Epithelial cell of prostate (primary cell): ENCODE results near the gene SLC35G6.
"Not testable (repeated sequence)": the region's sequence is repeated elsewhere in the genome, so short reads cannot be mapped to it uniquely, and the experiment has no call there.

ENCODE experiments used
- DNase-seq: peaks from one replicate; pipeline ENCODE4 v3.0.0-alpha.2; 2011; ENCODE audit warnings: low read depth, low spot score
- H3K27ac ChIP-seq: fragments of 450-650 bp; 2 replicates; pipeline ENCODE4 v1.5.1; 2017; ENCODE audit warnings: mild to moderate bottlenecking

SLC35G6 gene

GRCh38 chr17:7459961-7460545 lies 21.2 kb upstream of the SLC35G6 start:
- H3K27ac ChIP-seq = peak overlapping the region; percentile 36
- no peak for DNase-seq

GRCh38 chr17:7460850-7461660 lies 20.2 kb upstream of the SLC35G6 start:
- DNase-seq = no peak
- peak overlapping the region; percentile 36 for H3K27ac ChIP-seq

GRCh38 chr17:7462474-7463371 lies 18.5 kb upstream of the SLC35G6 start:
- H3K27ac ChIP-seq = no peak overlapping the region
- no peak for DNase-seq

- H3K27ac ChIP-seq = peak overlapping the region; percentile 35
- DNase-seq = no peak
These were observed 17.8 kb upstream of the SLC35G6 start for GRCh38 chr17:7463372-7463846.

- peak overlapping the region; percentile 35 for H3K27ac ChIP-seq
- DNase-seq = no peak
These were observed 17.2 kb upstream of the SLC35G6 start for GRCh38 chr17:7464081-7464480.

GRCh38 chr17:7465597-7466275 lies 15.5 kb upstream of the SLC35G6 start:
- DNase-seq = no peak
- no peak overlapping the region for H3K27ac ChIP-seq

- no peak overlapping the region for H3K27ac ChIP-seq
- DNase-seq = no peak
These were observed 15.0 kb upstream of the SLC35G6 start for GRCh38 chr17:7466318-7466638.

GRCh38 chr17:7466639-7467341 lies 14.5 kb upstream of the SLC35G6 start:
- H3K27ac ChIP-seq = no peak overlapping the region
- DNase-seq = no peak

GRCh38 chr17:7467498-7467897 lies 13.7 kb upstream of the SLC35G6 start:
- DNase-seq = no peak
- H3K27ac ChIP-seq = no peak overlapping the region

- no peak for DNase-seq
- H3K27ac ChIP-seq = no peak overlapping the region
These were observed 13.0 kb upstream of the SLC35G6 start for GRCh38 chr17:7468290-7468689.

GRCh38 chr17:7468804-7469389 lies 12.3 kb upstream of the SLC35G6 start:
- no peak overlapping the region for H3K27ac ChIP-seq
- no peak for DNase-seq

- not testable (repeated sequence) for DNase-seq, H3K27ac ChIP-seq
These were observed 11.4 kb upstream of the SLC35G6 start for GRCh38 chr17:7469843-7470242.

GRCh38 chr17:7470457-7470973 lies 10.7 kb upstream of the SLC35G6 start:
- not testable (repeated sequence) for H3K27ac ChIP-seq, DNase-seq

- DNase-seq = no peak
- H3K27ac ChIP-seq = no peak overlapping the region
These were observed 9.5 kb upstream of the SLC35G6 start for GRCh38 chr17:7471729-7472128.

- not testable (repeated sequence) for DNase-seq
- H3K27ac ChIP-seq = peak overlapping the region; percentile 95
These were observed 6.5 kb upstream of the SLC35G6 start for GRCh38 chr17:7474767-7475166.

GRCh38 chr17:7475764-7476422 lies 5.4 kb upstream of the SLC35G6 start:
- H3K27ac ChIP-seq = peak overlapping the region; percentile 95

GRCh38 chr17:7476494-7476893 lies 4.8 kb upstream of the SLC35G6 start:
- peak overlapping the region; percentile 95 for H3K27ac ChIP-seq

More at GRCh38 chr17:7475764-7476422, 5.4 kb upstream of the SLC35G6 start:
- DNase-seq = no peak

GRCh38 chr17:7476951-7477350 lies 4.3 kb upstream of the SLC35G6 start:
- peak overlapping the region; percentile 95 for H3K27ac ChIP-seq
- DNase-seq = no peak

More at GRCh38 chr17:7476494-7476893, 4.8 kb upstream of the SLC35G6 start:
- DNase-seq = peak; percentile 73
